GM10266 (cell line): Measurements from ENCODE around the gene CEP128.

ENCODE experiments used
- DNase-seq: peaks from one replicate; pipeline ENCODE4 v3.0.0; 2012; ENCODE audit errors: extremely low spot score
- TF ChIP-seq, protein P1 (sequence below): IDR thresholded peaks from 2 replicates; pipeline ENCODE4 v1.5.1; 2012; ENCODE audit warnings: mild to moderate bottlenecking, low read depth; ENCODE audit not compliant: control insufficient read depth, insufficient read depth; ENCODE audit errors: missing control alignments

CEP128 gene

DNA sequence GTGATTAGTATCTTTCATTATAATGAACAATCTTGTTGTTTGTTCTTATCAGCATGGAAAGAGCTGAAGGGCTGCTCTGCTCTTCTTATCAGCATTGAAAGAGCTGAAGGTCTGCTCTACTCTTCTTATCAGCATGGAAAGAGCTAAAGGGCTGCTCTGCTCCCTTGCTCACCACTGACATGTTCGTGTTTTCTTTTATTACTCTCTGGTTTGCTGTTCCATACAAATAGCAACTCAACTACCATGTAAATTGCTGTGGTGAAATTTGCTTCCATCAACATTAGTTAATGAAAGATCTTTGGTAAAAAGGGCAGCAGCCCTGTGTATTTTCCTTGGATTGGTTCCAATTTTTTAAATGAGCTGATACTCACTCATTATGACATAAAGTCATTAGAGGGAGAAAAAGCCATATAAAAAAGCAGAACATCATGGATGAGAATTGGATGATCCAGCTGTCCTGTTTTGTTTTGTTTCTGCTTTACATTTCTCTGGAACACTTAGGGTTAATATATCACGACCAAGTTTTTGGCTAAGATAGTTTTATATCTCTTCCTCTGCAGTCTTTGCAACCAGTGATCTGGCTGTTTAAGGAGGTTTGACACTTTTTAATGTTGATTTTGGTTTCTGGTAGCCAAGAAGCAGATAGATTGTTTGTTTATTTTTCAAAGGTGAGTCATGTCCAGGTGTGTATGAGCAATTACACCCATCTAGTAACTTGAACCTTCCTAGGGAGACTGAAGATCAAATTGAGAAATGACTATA, 356.6 kb downstream of the CEP128 start:
- DNase-seq = no peak
- TF ChIP-seq, protein P1, sequence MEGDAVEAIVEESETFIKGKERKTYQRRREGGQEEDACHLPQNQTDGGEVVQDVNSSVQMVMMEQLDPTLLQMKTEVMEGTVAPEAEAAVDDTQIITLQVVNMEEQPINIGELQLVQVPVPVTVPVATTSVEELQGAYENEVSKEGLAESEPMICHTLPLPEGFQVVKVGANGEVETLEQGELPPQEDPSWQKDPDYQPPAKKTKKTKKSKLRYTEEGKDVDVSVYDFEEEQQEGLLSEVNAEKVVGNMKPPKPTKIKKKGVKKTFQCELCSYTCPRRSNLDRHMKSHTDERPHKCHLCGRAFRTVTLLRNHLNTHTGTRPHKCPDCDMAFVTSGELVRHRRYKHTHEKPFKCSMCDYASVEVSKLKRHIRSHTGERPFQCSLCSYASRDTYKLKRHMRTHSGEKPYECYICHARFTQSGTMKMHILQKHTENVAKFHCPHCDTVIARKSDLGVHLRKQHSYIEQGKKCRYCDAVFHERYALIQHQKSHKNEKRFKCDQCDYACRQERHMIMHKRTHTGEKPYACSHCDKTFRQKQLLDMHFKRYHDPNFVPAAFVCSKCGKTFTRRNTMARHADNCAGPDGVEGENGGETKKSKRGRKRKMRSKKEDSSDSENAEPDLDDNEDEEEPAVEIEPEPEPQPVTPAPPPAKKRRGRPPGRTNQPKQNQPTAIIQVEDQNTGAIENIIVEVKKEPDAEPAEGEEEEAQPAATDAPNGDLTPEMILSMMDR = no peak

DNA sequence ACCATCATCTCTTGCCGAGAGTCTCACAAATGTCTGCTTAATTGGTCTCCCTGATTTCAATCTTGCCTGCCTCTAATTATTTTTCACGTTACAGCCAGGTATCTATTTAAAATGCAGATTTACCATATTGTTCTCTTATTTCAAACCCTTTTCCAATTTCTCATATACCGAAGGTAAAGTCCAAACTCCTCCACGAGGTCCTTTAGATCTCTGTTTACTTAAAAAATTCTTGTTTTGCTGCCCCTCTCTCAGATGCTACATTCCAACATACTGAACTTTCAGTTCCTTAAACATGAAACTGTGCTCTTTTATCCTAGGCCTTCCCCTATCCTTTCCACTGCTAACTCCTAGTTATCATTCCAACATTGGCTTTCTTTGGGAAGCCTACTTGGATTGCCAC, 363.9 kb downstream of the CEP128 start:
- TF ChIP-seq, protein P1 = no peak
- DNase-seq = no peak

DNA sequence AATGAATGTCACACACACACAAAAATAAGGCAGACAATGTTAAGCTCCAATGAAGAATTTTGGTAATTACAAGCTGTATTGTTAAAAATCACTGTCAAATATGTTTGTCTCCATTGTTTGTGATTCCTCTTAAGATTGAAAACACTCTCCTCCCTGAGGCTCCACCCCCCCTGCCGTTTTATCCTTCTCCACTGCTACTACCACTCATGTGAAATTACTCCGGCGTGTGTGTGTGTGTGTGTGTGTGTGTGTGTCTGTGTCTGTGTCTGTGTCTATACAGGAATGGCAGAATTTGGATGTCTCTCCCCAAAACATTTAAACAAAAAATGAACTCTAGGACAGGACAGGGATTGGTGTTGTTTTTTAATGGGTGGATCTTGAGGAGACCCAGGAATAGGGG, 365.1 kb downstream of the CEP128 start:
- TF ChIP-seq, protein P1 = no peak

DNA sequence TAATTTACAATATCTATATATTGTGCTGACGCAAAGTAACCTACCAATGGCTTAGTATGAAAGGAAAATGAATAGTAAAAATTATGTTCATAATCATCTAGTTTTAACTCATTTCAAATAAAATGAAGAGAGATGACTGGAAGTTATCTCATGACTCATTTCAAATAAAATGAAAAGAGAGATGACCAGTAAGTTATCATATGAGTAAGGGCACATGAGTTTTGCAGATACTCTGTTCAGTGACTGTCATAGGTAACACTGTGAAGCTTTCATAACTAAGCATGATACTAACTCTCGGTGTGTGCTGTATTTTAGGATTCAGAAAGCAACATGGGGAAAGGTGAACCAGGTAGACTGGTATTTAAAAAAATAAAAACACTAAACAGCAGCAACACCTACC, 365.8 kb downstream of the CEP128 start:
- DNase-seq = no peak
- TF ChIP-seq, protein P1 = no peak

More for the DNA sequence above, 365.1 kb downstream of the CEP128 start:
- DNase-seq = no peak

DNA sequence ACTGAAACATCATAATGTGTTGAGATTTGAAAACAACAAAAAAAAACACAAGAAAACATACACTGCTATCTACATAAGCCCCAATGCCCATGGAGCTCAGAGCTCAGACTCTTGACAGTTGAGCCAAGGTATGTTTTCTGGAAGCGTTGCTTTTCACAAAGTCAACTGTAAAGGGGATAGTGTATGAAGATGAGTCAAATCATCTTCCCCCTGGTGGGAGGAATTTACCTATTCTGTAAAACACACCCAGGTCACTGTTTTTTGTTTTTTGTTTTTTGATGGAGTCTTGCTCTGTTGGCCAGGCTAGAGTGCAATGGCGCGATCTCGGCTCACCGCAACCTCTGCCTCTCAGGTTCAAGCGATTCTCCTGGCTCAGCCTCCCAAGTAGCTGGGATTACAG, 368.9 kb downstream of the CEP128 start:
- no peak for DNase-seq
- TF ChIP-seq, protein P1 = no peak

DNA sequence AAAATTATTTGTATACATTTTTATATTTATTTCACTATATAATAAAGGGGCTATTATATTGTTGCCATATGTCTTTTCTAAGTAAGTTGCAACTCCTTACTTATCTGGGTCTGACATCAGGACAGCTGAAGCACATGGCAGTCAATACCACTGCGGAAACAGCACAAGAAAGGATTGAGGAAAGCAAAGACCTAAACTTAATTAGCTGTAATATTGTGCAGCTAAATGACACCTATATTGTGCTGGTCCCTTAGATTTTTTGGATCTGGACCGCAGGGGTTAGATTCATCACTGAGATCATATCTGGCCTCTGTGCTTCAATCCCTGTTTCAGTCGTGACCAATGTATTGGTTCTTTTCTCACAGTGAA, 370.6 kb downstream of the CEP128 start:
- DNase-seq = no peak
- TF ChIP-seq, protein P1 = no peak

DNA sequence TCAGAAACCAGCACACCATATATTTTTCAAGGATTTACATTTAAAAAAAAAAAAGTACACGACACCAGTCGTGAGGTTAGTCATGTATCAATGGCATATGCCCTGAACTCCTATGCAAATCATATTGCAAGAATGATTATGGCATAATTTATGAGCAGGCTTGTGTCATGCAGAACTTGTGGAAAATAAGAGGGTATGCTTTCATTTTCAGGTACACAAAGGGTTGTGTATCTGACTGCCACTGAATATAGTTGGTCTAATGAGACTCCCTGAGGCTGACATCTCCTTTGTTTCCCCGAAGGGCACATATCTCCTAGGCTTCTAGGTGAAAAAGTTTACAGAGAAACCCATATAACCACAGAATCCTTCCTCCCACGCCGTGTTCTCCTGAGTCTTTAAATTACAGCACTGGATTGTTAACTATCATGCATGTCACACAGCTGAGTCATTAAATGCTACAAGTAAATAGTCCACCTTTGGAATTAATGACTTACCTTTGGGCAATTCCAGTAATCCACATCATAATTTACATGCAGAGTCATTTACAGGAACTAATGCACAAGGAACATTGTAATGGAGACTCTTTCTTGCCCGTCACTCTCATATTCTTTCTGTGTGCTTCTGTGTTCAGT, 373.5 kb downstream of the CEP128 start:
- DNase-seq = no peak

More for the DNA sequence above, 373.5 kb downstream of the CEP128 start:
- TF ChIP-seq, protein P1 = no peak
